Glutamatergic neuron (in vitro differentiated cells): Measurements from ENCODE around the gene CHST9. TPM values are rescaled to one million over a fixed set of nuclear protein-coding genes. Genes with fewer than 3 reads are reported as not detected.
"Not testable (repeated sequence)": the region's sequence is repeated elsewhere in the genome, so short reads cannot be mapped to it uniquely, and the experiment has no call there.

ENCODE experiments used
- DNase-seq: peaks from one replicate; pipeline ENCODE4 v3.0.0; 2022
- H3K27ac Mint-ChIP-seq: one replicate; pipeline ENCODE4 v1.8.0; 2020; ENCODE audit warnings: mild to moderate bottlenecking, mixed read lengths, inconsistent platforms; ENCODE audit not compliant: unreplicated experiment
- H3K27me3 Mint-ChIP-seq: one replicate; pipeline ENCODE4 v1.8.0; 2020; ENCODE audit warnings: mild to moderate bottlenecking, moderate library complexity, mixed read lengths, inconsistent platforms; ENCODE audit not compliant: unreplicated experiment
- H3K36me3 Mint-ChIP-seq: one replicate; pipeline ENCODE4 v1.8.0; 2020; ENCODE audit warnings: mild to moderate bottlenecking, mixed read lengths, inconsistent platforms; ENCODE audit not compliant: unreplicated experiment
- H3K4me1 Mint-ChIP-seq: one replicate; pipeline ENCODE4 v1.8.0; 2020; ENCODE audit warnings: mild to moderate bottlenecking, low read depth, mixed read lengths, inconsistent platforms; ENCODE audit not compliant: unreplicated experiment
- H3K4me3 Mint-ChIP-seq: one replicate; pipeline ENCODE4 v1.8.0; 2020; ENCODE audit warnings: mild to moderate bottlenecking, mixed read lengths, inconsistent platforms; ENCODE audit not compliant: unreplicated experiment
- H3K9me3 Mint-ChIP-seq: one replicate; pipeline ENCODE4 v1.8.0; 2020; ENCODE audit warnings: mild to moderate bottlenecking, moderate library complexity, mixed read lengths, inconsistent platforms; ENCODE audit not compliant: unreplicated experiment
- CTCF ChIP-seq: fragments of 200-600 bp; sonication (generic); IDR thresholded peaks from one replicate; pipeline ENCODE4 v1.5.0; 2021; ENCODE audit not compliant: partially characterized antibody, unreplicated experiment
- total RNA-seq: library from RNA; stranded (reverse); fragmentation: NEBNext Ultra II Directional; extraction: Animal tissue kit (Norgen Biotek cat#: 25700); gene quantifications from one replicate; pipeline ENCODE4 v1.2.1, GENCODE V29; 2021; ENCODE audit not compliant: unreplicated experiment

CHST9 gene
- total RNA-seq, 1 donor from 2014 or later = not detected

DNA sequence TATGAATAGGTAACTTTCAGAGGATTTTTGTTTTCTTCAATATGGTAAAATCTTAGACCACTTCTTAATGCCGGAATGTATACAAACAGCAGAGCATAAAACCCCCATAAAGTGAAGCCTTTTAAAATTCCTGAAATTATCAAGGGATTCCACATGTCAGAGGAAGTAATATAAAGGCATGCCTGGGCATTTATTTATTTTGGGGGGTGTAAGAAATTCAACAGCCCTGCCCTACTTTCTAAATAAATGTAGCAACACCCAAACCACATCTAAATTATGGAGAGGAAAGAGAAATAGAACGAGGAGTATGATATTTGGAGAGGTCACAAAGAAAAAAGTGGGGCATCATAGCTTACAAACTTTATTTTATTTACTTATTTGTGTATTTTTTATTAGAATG lies 9.9 kb downstream of the CHST9 start:
- peaks cover 3% of the 10 kb centered on the region for H3K4me1 Mint-ChIP-seq
- no peaks in the 10 kb centered on the region for H3K9me3 Mint-ChIP-seq
- no peak for TF ChIP-seq CTCF
- no peak overlapping the region for H3K27ac Mint-ChIP-seq
- DNase-seq = no peak
- no peak overlapping the region for H3K4me3 Mint-ChIP-seq
- H3K27me3 Mint-ChIP-seq = peaks cover 3% of the 10 kb centered on the region
- no peaks in the 10 kb centered on the region for H3K36me3 Mint-ChIP-seq

DNA sequence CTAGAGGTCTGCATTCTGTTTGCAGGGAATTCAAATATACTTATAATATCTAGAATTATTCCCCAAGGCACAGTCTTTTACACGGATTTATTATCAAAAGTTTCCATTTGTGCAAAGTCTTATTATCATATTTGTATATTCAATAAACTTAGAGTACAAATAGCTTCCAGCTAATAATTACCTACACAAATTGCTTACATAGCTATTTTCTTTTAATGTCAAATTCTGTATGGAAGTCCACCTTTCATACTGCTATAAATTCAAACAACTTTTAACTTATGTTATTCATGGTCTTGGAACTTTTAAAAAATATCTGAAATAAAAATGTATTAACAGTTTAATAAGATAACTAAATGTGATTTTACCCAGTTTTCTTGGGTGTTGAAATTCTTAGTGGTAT lies 13.1 kb downstream of the CHST9 start:
- H3K27me3 Mint-ChIP-seq = peaks cover 3% of the 10 kb centered on the region
- no peak overlapping the region for H3K27ac Mint-ChIP-seq
- no peak for TF ChIP-seq CTCF
- H3K36me3 Mint-ChIP-seq = no peaks in the 10 kb centered on the region
- H3K9me3 Mint-ChIP-seq = no peaks in the 10 kb centered on the region
- no peak overlapping the region for H3K4me3 Mint-ChIP-seq
- H3K4me1 Mint-ChIP-seq = peaks cover 3% of the 10 kb centered on the region
- DNase-seq = no peak

DNA sequence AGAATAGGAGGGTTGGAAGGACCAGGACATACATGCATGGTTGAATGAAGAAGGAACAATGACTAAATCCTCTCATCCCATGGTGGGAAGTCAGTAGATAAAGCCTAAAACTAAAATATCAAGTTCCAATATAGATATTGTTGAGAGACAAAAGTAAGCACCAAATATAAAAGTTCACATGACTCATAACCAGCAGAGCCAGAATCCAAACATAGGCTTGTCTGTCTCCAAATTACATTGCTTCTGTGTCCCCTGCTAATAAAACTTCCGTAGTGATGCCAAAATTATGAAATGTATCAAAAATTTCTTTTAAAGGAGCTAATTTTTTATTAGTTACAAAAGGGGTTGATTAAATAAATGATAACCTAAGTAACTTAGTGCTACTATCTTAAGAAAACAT lies 19.7 kb downstream of the CHST9 start:
- no peak overlapping the region for H3K27ac Mint-ChIP-seq
- DNase-seq = no peak
- peaks cover 2% of the 10 kb centered on the region for H3K27me3 Mint-ChIP-seq
- H3K4me3 Mint-ChIP-seq = no peak overlapping the region
- H3K9me3 Mint-ChIP-seq = peaks cover 2% of the 10 kb centered on the region
- no peaks in the 10 kb centered on the region for H3K36me3 Mint-ChIP-seq
- peaks cover 8% of the 10 kb centered on the region for H3K4me1 Mint-ChIP-seq
- TF ChIP-seq CTCF = no peak

- Mint-ChIP-seq H3K4me1 (peaks cover 8% of the 10 kb centered on the region), H3K27ac (no peak overlapping the region), H3K9me3 (peaks cover 2% of the 10 kb centered on the region), H3K27me3 (peaks cover 2% of the 10 kb centered on the region), H3K36me3 (no peaks in the 10 kb centered on the region), H3K4me3 (no peak overlapping the region)
- DNase-seq = no peak
- no peak for TF ChIP-seq CTCF
These were observed 20.2 kb downstream of the CHST9 start for GRCh38 chr18:27164905-27165304.

DNA sequence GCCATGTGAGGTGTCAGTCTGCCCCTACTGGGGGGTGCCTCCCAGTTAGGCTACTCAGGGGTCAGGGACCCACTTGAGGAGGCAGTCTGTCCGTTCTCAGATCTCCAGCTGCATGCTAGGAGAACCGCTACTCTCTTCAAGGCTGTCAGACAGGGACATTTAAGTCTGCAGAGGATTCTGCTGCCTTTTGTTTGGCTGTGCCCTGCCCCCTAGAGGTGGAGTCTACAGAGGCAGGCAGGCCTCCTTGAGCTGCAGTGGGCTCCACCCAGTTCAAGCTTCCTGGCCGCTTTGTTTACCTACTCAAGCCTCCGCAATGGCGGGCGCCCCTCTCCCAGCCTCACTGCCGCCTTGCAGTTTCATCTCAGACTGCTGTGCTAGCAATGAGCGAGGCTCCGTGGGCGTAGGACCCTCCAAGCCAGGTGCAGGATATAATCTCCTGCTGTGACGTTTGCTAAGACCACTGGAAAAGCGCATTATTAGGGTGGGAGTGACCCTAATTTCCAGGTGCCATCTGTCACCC lies 21.9 kb downstream of the CHST9 start:
- H3K4me1 Mint-ChIP-seq, H3K36me3 Mint-ChIP-seq, DNase-seq, H3K9me3 Mint-ChIP-seq, H3K27ac Mint-ChIP-seq, H3K27me3 Mint-ChIP-seq, H3K4me3 Mint-ChIP-seq: not testable (repeated sequence)

DNA sequence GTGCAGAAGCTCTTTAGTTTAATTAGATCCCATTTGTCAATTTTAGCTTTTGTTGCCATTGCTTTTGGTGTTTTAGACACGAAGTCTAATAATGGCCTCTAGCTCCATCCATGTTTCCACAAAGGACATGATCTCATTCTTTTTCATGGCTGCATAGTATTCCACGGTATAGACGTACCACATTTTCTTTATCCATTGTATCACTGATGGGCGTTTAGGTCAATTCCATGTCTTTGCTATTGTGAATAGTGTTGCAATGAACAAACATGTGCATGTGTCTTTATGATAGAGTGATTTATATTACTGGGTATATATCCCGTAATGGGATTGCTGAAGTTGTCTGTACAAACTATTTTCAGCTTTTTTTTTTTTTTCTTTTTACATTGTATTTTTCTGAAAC lies 35.9 kb downstream of the CHST9 start:
- H3K4me3 Mint-ChIP-seq, H3K27me3 Mint-ChIP-seq, H3K4me1 Mint-ChIP-seq, H3K27ac Mint-ChIP-seq, H3K9me3 Mint-ChIP-seq, DNase-seq, H3K36me3 Mint-ChIP-seq: not testable (repeated sequence)
